DMS53 (cell line): ENCODE results near the gene FAM50A.

Source experiments
- DNase-seq: peaks from one replicate; lab custom pipeline; 2025; lab: John Stamatoyannopoulos, UW

Gene FAM50A

DNA sequence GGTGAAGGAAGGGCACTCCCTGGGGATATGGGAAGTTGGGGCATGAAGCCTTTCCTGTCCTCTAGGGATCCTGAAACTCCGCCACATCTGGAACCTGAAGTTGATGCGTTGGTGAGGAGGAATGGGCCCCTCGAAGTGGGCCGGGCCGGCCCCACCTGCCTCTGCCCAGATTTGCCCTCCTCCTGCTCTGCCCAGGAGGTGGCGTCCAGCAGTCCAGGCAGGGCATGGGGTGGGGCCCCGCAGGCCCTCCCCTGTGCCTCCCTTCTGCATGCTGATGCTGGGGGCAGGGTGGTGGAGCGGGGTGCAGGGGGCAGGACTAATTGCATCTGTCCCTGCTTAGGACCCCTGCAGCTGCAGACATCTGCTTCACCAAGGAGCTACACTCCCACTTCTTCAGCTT, 30.8 kb upstream of the FAM50A start:
- DNase-seq = no peak

DNA sequence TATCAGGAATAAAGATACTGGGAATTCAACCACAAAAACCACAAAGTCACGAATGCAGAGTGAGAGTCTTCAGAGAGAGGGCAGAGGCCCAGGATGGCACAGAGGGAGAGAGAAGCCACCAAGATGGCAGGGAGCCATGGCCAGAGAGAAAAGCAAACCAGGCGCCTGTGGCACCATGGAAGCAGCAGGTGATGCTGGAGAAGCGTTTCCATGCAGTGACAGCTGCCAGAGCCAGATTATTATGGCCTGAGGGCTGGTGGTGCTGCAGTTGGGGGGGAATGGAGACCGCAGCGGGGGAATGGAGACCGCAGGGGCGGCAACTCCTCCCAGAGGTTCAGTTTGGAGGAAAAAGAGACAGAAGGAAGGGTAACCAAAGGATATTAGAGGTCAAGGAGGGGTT, 26.8 kb upstream of the FAM50A start:
- DNase-seq = no peak

DNA sequence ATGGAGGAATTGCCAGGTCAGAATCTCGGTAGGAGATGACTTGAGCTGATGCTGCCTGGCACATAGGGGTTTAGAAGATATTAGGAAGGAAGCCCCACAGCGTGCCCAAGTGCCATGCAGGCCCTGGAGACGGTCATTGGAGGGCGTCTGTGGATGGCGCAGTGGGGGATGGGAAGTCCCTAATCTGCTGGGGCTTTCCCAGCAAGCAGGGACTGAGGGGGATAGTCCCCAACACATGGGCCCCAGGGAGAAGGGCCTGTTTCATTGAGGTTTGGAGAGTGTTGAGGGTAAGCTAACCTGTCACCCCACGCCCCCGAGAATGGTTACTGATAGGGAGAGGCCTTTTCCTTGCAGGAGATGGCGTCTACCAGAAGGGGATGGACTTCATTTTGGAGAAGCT, 24.8 kb upstream of the FAM50A start:
- DNase-seq = no peak

DNA sequence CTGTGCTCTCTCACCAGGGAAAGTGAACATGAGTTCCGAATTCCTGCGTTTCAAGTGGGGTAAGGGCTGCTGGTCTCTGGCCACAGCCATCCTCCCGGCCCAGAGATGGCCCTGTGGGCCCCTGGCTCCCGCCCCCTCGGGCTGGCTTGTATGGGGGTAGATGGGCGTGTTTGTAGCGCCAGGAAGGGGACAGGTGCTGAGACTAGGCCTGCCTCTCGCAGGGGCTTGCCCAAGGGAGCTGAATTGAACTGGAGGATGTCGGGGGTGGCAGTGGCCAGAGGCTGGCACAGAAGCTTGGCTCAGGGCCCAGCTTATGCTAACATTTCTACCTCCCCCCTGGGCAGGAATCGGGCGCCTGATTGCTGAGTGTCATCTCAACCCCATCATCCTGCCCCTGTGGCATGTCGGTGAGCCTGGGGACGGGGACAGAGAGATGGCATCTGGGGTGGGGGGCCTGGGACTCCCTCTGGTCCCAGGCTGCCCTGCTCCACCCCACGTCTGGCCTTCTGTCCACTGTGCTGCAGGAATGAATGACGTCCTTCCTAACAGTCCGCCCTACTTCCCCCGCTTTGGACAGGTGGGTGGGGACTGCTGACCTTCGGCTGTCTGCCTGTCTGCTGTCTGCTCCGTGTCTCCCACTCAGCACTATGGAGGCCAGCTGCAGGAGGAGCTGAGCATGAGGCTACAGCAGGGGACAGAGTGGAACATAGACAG, 24.1 kb upstream of the FAM50A start:
- no peak for DNase-seq

DNA sequence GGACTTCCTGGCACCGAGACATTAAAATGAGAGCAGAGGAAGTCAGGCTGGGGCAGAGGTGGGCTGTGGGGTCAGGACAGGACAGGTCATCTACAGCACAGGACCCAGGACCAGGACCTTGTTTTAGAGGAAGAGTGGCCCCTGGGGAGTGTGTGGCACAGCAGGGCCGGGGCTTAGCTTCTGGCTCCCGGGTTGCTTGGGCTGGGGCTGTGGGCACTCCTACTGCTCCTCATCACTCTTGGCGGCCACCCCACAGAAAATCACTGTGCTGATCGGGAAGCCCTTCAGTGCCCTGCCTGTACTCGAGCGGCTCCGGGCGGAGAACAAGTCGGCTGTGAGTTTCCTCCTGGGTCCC, 23.6 kb upstream of the FAM50A start:
- no peak for DNase-seq

DNA sequence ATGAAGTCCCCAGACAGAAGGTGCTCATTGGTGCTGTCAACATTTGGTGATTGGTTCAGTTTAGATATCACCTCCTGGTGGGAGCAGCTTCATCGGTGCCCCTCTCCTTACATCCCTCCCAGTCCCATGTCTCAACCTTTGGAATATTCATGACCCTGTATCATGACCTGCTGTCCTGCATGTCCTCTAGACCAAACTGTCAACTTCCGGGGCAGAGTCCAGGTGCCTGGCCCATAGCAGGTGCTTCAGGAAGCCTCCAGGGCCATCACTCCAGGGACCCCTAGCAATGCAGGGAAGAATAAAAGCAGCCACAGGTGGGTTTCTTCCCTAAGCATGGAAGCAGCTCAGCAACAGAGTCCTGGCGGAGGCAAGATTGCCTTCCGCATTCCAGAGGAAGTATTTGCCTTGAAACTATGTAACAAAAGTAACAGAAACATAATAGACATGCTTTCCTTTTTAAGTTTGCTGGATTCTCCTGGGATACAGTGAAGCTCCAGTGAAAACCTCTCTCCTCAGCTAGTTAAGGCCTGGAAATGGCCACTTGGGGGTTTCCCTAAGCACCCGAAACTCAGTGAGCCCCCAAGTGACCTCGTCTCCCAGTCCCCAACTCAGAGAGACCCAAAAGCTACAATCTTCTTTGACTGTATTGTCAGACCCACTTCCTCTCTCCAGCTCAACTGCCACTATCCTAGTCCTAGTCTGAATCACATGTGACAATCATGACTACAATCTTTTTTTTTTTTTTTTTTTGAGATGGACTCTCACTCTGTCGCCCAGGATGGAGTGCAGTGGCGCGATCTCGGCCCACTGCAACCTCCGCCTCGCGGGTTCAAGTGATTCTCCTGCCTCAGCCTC, 16.8 kb upstream of the FAM50A start:
- no peak for DNase-seq

DNA sequence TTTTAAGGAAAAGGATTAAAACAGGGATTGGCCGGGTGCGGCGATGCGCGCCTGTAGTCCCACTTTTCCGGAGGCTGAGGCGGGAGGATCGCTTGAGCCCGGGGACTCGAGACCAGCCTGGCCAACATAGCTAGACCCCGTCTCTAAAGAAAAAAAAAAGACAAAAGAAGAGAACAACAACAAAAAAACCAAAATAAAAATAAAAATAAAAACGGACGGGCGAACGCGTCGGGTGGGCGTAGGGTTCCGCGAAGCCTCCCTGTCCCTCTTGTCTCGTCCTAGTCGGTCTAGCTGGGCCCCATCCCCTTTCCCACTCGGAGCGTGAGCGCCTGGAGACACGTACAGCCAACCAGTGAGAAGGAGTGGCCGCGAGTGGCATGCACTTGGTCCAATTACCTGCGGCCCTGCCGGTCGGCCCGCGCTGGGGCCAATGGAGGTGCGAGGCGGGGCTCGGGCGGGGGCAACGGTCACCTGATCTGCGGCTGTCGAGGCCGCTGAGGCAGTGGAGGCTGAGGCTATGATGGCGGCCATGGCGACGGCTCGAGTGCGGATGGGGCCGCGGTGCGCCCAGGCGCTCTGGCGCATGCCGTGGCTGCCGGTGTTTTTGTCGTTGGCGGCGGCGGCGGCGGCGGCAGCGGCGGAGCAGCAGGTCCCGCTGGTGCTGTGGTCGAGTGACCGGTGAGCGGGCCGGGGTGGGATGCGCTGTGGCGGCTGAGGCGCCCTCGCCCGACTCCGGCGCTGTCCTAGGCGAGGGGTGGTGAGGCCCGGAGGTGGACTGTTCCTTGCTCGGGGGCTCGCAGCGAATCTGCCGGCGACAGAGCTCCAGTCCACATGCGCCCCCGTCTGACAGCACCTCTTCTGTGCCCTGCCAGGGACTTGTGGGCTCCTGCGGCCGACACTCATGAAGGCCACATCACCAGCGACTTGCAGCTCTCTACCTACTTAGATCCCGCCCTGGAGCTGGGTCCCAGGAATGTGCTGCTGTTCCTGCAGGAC, 15.5 kb upstream of the FAM50A start, which contains the start of gene ATP6AP1:
Gene ATP6AP1, plus strand, starts transcription at position 502 of the 996 bp plus-strand sequence. Its CDS starts 16 bp downstream, at position 518.
- peak; percentile 97 for DNase-seq

DNA sequence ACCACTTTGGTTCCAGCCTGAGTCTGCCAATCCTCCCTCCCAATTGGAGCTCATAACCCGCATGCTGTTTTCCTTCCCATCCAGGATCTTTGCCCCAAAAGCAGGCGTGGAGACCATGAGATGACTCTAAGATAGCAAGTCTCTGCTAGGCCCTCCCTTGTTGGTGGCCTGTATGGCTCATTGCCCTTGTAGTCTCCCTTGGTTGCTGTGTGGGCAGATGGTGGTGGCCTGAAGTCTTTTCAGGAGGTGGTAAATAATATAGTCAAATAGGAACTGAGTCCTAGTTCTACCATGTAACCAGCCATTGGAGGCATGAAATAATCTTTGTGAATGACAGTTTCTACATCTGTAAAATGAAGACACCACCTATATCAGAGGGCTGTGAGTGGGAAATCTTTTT, 14.2 kb upstream of the FAM50A start:
- DNase-seq = no peak

DNA sequence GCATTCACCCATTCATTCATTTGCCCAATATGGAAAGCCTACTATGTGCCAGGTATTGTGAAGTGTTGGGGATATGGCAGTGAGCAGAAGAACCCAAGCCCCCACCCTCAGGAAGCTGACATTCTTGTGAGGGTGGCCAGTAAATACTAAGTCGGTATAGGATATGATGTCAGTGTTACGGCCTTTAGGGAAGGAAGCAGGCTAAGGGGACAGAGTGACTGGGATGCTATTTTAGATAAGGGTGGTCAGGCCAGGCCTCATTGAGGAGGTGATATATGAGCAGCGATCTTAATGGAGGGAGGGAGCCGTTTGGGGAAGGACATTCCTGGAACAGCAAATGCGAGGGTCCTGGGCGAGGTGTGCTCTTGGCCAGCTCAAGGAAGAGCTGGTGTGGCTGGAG, 13.5 kb upstream of the FAM50A start:
- no peak for DNase-seq

DNA sequence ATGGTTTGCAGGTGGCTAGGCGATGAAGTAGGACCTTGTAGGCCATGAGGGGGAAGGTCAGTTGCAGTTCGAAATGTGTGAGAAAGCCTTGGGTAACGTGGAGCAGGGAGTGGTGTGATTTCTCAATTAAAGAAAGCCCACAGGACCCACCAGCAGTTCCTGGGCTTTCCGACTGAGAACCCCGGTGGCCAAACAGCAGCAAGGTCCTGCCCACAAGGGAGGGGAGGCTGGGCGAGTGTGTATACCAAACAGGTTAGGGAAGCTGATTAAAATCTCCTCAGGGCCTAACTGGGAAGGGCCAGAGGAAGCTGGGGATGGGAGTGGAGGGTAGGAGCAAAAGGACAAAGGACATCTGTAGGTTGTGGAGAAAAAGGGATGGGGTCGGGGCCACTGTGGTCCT, 13.0 kb upstream of the FAM50A start:
- no peak for DNase-seq

DNA sequence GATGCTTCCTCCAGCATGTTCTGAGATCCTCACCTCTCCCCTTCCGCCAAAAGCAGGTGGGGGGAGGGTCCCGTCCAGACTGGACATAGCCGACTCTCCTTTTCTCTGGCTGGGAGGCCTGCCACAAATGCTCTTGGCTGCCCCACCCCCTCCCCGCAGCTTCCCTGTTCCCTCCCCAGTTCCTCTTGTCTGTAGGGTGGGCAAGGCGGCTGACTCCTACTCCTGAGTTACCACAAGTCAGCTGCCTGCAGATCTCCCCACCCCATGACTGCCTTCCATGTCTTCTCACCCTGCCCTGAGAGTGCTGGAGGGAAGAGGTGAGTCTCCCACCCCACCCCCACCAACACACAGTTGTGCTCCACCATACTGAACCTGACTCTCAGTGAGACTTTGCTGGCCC, 12.6 kb upstream of the FAM50A start:
- DNase-seq = no peak

DNA sequence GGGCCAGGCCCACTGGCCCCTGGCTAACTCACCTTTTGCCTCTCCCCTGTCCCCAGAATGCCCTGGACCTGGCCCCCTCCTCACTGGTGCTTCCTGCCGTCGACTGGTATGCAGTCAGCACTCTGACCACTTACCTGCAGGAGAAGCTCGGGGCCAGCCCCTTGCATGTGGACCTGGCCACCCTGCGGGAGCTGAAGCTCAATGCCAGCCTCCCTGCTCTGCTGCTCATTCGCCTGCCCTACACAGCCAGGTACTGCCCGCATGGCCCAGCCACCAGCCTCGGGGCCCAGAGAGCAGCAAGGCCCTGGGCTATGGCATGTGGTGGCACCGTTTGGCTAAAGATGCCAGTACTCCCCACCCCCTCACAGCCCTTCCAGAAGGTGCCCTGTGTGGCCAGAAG, 11.7 kb upstream of the FAM50A start:
- DNase-seq = no peak

DNA sequence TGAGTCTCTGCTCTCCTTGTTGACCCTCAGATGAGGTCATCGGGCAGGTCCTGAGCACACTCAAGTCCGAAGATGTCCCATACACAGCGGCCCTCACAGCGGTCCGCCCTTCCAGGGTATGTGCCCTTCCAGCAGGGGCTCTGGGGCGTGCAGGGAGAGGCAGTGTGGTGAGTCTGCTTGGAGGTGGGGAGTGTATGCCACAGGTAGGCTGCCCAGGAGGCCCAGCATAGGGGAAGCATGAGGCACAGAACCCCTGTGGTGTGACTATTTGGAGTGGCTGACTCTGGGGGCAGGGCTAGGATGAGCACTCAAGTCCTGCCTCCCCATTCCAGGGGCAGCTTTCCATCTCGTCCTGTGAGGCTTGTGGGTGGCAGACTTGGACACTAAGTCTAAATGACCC, 10.3 kb upstream of the FAM50A start:
- DNase-seq = no peak

DNA sequence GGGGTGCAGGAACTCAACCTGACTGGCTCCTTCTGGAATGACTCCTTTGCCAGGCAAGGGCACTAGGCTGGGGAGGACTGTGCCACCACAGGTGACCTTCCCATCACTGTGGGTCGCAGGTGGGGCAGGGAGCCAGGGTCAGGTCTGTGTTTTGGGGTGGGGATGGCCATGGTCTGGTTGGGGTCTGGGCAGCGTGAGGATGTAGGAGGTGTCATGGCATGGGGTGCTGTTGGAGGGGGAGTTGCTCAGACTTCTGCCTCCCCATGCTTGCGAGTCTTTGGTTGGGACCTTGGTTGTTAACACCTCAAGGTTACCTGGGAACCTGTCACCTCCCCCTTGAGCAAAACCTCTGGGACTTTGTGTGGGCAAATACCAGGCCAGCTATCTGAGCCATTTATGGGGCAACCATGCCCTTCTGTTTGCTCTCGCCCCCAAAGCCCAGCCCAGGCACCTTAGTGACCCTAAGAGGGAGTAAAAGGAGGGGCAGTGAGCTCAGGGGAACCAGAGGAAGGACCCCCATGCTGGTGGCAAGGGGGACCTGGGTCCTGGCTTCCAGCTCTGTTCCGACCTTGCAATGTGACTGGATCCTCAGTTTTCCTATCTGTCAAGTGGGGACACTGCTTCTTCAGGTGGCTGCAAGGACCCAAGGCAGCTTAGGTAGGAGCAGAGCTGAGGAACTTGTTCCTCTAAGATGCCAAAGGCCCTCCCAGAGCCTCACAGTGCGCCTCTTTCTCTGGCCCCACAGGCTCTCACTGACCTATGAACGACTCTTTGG, 9.4 kb upstream of the FAM50A start:
- DNase-seq = no peak

DNA sequence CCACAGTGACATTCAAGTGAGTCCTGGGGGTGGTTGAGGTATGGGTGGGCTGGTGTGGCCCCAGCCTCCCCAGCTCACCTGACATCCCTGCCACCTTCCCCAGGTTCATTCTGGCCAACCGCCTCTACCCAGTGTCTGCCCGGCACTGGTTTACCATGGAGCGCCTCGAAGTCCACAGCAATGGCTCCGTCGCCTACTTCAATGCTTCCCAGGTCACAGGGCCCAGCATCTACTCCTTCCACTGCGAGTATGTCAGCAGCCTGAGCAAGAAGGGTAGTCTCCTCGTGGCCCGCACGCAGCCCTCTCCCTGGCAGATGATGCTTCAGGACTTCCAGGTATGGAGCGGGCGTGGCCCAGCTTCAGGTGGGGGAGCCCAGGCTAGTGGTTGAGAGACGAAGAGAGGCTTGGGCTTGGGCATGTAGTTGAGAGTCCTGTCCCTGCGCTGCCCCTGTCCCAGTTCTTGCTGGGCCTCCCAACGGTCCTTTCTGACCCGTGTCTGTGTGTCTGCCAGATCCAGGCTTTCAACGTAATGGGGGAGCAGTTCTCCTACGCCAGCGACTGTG, 8.7 kb upstream of the FAM50A start:
- DNase-seq = no peak

DNA sequence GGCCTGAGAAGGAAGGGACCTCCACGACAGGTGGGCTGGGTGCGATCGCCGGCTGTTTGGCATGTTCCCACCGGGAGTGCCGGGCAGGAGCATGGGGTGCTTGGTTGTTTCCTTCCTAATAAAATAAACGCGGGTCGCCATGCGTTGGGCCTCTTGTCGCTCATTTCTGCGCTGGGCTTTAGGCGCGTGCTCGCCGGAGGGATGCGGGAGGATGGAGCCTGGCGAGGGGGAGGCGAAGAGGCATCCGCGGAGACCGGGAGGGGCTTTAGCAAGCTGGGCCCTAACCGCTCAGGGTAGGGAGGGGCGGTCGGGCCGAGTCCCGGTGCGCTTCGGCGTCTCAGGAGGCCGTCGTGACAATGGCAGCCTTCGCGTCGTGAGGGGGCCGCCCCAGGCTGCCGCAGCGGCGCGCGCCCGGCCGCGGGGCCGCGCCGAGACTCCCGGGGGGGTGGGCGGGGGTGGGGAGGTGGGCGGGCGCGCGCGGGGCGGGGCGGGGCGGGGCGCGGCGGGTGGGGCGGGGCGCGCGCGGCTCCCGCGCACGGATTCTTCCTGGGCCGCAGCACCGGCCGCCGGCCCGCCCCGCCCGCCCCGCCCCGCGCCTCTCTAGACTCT, 7.5 kb upstream of the FAM50A start:
- DNase-seq = peak; percentile 82

DNA sequence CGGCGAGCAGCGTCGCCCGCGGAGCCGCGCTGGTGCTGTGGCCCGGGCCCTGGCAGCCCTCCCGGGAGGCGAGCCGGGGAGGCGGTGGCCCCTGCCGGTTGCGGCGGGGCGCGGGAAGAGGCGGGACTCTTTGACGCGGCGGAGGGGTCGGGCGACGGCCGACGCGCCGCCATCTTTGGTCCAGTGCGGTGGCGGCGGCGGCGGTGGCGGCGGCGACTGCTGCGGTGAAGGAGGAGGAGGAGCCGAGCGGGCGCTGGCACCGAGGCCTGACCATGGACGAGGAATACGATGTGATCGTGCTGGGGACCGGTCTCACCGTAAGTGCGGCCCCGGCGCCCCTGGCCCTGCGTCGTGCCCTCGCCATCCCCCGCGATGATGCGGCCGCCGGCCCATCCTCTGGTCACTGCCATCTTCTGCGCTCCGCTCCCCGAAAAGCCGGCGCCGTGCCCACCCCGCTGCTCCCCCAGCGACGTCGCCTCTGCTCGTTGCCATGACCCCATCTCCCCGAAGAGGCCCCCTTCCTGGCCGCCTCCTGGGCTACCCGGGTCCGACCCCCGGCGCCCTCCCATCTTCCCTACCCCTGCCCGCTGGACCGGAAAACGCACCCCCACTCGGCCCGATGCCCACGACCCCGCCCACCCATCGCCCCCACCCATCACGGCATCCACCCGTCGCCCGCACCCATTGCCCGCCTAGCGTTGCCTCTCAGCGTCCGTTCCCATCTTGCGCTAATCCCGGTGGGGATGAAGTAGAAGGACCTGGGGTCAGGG, 6.8 kb upstream of the FAM50A start, which contains the start of gene GDI1:
Gene GDI1, plus strand, starts transcription at position 172 of the 770 bp plus-strand sequence. Its CDS starts 101 bp downstream, at position 273.
- DNase-seq = peak; percentile 78

DNA sequence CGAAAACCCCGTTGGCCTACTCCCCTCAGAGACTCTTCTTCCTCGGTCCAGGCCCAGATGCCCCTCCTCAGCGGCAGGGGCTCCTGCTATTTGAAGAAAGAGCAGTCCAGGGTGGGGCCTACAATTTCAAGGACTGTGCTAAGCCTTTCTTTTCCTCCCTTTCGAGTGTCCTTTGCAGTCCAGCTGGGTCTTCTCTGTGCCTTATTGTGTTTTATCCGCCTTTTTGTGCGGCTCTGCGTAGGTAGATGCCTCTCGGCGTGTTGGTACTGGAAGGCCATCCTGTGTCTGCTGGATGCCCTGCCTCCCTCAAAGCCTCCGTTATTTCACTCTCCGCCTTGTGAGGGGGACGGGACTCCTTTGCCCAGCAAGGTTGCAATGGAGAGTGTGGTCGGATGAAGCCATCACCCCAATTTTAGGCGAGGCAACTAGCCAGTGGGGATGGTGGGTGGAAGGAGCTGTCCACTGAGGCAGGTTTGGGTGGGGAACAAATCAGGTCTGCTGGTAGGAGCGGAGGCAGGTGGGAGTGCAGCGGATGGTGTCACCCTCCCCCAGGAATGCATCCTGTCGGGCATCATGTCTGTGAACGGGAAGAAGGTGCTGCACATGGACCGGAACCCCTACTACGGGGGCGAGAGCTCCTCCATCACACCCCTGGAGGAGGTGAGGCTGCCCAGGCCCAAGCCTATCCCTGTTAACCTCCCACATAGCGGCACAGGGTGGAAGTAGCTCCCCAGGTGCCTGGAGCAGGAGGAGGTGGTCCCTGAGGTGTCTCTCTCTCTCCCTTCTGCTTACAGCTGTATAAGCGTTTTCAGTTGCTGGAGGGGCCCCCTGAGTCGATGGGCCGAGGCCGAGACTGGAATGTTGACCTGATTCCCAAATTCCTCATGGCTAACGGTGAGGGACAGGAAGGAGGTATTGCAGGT, 5.7 kb upstream of the FAM50A start:
- no peak for DNase-seq

DNA sequence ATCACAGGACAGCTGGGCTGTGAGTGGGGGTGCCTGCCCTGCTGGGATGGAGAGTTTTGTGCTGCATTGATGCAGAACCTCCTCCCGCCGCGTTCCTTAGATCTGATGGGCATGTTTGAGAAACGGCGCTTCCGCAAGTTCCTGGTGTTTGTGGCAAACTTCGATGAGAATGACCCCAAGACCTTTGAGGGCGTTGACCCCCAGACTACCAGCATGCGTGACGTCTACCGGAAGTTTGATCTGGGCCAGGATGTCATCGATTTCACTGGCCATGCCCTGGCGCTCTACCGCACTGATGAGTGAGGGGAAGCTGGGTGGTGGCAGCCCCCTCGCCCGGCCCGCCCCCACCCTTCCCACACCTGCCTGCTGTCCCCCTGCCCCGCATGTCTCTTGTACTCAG, 4.1 kb upstream of the FAM50A start:
- no peak for DNase-seq
